HG03097 (cell line): ENCODE results near the gene SEZ6L2.
A peak's percentile ranks its signal among the peaks of the same experiment; 100 is the strongest.
"Not testable (repeated sequence)": the region's sequence is repeated elsewhere in the genome, so short reads cannot be mapped to it uniquely, and the experiment has no call there.

ENCODE experiments used
- ATAC-seq: cut with Tn5 transposase; IDR thresholded peaks from one replicate; pipeline ENCODE4 v1.9.1; 2021; ENCODE audit not compliant: unreplicated experiment, low FRiP score

The SEZ6L2 gene

DNA sequence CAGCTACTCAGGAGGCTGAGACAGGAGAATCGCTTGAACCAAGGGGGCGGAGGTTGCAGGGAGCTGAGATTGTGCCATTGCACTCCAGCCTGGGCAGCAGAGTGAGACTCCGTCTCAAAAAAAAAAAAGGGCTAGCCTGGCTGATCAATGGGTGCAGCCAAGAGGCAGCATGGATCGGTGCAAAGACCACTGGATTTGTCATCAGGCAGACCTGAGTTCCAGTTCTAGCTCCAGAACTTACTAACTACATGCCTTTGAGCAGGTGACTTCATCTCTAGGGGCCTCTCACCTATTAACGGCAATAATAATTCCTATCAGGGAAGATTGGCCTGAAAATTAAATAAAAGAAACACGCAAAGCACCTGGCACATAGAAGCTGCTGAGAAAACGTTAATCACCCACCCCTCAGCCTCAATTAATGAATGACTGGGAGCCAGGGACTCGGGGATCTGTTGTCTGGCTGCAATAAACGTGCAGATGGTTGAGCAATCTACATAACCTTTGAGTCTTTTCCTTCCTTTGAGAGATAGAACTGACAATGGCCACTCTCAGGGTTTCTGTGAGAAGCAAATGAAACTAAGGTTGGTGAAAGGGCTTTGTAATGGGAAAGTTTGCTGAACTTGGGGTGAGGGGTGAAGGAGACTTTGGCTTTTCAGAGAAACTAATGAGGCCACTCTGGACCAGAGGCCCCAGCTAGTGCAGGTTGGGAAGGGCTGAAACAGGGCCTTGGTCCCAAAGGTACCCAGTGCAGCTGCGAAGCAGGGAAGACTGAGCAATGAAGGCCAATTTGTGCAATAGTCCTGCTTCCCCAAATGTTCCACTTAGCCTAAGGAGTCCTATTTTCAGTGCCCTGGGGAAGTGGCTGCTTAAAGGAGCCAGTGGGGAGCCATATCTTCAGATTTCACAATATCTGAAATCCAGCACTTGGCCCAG is 7.6 kb downstream of the SEZ6L2 start:
- no peak for ATAC-seq

DNA sequence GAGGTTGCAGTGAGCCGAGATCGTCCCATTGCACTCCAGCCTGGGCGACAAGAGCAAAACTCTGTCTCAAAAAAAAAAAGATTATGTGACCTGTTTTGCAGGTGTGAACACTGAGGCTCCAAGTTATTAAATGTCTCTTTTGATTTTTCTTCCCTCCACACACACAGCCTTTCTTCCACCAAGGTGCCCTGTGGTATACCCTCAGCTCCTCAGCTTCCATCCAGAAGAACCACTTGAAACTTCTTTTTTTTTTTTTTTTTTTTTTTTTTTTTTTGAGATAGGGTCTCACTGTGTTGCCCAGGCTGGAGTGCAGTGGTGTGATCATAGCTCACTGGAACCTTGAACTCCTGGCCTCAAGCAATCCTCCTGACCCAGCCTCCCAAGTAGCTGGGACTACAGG is 10.0 kb downstream of the SEZ6L2 start:
- not testable (repeated sequence) for ATAC-seq

DNA sequence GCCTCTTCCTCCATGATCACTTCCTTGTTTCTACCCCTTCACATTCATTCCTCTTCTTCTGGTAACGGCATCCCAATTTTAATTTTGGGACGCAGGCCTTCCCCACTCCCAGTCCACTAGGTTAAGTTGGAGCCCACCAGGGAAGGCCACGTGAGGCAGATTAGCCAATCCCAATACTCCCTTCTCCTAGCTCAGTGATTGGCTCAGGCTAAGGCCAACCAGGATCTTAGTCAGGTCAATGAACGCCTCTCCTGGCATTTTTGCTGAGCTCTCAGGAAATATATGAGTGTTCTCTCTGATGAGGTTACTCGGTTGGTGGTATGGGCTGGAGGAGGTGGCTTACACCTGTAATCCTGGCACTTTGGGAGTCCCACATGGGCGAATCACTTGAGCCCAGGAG is 15.4 kb downstream of the SEZ6L2 start:
- ATAC-seq = no peak

DNA sequence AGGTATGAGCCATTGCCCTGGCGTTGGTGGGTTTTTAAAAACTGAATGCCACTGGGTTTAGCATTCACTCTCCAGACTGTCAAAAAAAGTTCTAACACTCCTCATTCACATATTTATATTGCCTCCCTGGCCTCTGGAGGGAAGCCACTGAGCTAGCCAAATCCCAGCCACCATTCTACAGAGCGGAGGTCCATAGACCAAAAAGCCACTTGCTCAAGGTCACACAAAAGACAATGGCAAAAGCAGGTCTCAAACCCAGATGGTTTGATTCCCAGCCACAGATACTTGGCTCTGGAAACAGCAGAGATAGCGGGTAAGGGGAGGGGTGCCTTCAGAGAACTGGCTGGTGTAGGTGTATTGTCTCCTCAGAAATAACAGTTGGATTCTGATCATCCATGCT is 18.3 kb downstream of the SEZ6L2 start:
- ATAC-seq = no peak

DNA sequence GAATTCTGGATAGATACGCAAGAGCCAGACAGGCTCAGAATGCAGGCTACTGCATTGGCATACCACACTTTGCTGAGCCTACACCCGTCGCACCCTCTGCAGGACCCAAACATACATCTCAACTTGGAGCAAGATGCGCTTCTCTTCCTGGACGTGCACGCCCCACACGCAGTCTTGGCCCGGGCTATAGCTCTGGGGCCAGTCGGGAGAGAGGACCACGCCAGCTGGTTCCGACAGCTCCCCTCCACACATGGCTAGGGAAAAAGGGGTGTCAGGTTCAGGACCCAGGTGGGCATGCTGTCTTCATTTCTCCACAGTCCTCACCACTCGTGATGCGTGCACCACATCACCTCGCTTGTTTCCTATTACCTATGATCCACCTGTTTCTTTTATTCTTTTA is 21.2 kb downstream of the SEZ6L2 start:
- ATAC-seq = no peak

DNA sequence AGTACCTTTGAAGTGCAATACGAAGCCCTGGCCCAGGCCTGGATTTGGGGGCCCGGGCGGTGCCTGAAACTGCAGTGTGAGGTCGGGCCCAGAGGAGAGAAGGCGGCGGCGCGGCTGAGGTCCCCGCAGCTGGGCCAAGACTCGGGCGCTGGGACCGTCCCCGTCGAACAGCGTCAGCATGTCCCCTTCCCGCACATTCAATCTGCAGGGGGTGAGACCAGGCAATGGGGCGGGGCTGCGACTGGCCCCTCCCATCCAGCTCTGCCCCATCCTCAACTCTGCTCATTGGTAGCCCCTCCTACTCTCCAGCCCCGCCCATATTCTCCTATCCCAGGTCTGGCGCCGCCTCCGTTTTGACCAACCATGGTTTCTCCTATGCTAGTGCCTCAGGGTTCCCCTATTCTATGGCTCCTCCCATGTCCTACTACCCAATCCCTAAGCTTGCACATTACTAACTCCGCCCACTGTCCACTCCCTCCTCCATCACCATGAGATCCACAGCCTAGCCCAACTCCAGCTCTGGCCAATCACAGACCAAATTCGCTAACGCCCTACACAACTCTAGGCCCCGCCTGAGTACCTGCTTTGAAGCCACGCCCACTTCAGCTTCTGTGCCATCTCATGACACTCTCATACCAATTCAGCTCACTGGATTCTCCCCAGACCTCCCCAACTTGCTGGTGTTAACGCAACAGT is 21.9 kb downstream of the SEZ6L2 start:
- ATAC-seq = no peak

DNA sequence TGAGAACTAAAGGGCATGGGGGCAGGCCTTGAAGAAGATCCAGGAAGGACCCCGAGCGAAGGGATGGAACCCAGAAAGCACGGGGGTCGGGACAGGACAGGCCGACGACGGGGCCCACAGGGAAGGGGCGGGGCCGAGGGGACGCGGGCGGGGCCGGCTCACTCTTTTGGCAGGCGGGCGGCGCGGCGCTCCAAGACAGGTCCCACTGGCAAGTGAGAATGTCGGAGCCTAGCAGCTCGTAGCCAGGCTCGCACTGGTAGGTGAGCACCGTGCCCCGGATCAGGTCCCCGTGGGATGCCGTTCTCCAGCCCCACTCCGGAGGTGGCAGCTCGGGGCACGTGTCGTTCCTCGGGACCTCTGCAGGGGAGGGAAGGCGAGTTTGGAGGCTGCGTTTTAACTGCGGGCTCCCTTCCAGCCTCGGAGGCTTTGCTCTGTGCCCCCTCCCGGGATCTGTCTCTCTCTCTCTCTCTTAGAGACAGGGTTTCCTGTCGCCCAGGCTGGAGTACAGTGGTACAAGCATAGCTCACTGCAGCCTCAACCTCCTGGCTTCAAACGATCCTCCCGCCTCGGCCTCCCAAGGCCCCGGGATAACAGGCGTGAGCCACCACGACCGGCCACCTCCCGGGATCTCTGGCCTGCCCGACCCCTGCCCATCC is 22.6 kb downstream of the SEZ6L2 start:
- no peak for ATAC-seq

DNA sequence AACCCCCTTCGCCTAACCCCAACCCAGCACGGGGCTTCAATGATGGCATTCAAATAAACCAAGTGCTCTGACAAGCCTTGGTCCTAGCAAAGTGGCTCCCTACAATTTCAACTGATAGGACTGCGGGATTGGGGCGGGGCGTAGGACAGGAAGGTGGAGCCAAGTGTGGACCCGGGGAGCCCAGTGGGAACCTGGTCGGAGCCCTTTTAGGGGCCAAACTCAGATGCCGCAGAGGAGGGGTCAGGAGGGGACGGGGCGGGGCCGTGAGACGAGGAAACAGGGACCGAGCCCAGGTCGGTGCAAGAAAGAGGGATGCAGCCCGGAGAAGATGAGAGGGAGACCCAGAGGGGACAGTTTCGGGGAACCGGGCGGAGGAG is 23.1 kb downstream of the SEZ6L2 start:
- no peak for ATAC-seq

DNA sequence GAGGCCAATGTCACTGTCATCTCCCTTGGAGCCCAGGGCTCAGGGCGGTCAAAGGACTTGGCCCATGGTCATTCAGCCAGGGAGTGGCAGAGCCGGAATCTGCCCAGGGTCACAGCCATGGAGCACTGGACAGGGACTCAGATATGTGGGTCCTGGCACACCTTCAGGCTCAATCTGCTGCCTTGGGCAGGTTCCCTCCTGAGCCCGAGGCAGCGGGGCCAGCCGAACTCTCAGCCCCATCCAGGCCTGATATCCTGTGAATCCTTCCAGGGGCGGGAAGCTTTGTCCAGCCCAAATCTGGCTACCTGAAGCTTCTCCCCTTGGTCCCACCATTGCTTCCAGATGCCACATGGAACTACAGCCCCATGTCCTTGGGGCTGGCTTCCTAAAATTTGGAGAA is 24.1 kb downstream of the SEZ6L2 start:
- no peak for ATAC-seq

DNA sequence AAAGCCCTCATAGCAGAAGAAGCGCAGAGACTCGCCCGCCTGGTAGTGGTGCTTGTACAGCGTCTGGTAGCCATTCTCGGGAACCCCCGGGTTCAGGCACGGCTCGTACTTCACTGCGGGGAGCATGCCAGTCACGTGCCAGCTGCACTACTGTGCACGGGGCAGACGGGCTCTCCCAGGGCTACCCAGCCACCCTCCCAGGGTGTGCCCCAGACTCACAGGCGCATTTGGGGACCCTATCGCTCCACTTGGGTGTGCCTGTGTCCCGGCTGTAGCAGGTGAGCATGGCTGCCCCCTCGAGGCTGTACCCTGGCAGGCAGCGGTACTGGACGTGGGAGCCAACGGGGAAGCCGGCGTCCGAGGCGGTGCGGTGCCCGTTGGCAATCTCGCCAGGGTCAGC is 26.0 kb downstream of the SEZ6L2 start:
- ATAC-seq = no peak

DNA sequence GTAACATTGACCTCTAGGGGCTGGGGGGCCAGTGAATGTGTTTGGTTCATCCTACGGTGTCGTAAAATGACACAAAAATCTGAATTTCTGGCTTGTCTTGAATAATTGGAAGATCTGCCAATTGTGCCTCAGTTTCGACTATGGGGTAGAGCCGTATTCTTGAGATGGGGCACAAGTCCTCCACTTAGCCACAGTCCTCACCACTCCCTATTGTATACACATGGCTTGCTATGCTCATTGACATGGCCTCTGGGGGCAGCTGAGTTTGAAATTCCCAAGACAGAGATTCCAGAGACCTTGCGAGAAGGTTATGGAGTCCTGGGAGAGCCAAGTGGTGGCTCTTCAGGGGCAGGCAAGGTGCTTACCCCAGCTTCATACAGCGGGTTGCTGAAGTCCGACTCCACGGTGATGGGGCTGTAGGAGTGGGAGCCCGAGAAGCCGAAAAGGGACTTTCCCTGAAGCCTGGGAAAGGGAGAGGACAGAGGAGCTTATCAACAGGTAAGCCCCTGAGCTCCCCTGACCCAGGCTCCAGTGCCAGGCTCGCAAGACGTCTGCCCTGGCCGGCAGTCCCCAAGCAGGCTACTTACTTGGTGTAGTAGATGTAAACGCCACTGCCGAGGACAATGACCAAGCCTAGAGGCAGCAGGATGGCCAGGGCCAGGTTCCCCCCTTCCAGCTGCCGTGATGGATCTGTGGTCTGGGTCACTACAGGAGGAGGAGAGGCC is 27.4 kb downstream of the SEZ6L2 start:
- ATAC-seq = no peak

DNA sequence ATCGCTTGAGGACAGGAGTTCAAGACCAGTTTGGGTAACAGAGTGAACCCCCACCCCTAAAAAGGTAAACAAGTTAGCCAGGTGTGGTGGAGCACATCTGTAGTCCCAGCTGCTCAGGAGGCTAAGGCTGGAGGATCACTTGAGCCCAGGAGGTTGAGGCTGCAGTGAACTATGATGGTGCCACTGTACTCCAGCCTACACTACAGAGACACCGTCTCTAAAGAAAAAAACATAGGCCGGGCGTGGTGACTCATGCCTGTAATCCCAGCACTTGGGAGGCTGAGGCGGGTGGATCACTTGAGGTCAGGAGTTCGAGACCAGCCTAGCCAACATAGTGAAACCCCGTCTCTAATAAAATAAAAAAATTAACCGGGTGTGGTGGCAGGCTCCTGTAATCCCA is 30.3 kb downstream of the SEZ6L2 start:
- not testable (repeated sequence) for ATAC-seq

DNA sequence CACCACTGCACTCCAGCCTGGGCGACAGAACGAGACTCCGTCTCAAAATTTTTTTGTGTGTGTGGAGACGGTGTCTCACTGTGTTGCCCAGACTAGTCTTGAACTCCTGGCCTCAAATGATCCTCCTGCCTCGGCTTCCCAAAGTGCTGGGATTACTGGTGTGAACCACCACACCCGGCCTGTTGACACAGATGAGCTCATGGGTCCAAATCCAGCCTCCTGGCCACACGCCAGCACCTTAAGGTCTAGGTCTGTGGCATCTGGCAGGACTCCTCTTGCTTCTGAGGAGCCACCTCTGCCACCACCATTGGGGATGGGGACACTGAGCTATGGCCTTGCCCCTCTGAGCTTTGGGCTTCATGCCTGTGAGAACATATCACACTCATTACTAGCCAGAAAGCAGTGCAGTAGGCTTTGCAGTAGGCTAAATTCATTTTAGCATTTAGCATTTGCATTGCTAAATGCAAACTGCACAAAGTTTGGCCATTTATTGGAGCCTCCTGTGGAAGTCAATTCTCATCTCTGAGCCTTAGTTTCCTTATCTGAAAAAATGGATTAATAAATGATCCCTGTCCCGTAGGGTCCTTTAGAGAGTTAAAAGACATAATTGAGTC is 30.8 kb downstream of the SEZ6L2 start:
- no peak for ATAC-seq

DNA sequence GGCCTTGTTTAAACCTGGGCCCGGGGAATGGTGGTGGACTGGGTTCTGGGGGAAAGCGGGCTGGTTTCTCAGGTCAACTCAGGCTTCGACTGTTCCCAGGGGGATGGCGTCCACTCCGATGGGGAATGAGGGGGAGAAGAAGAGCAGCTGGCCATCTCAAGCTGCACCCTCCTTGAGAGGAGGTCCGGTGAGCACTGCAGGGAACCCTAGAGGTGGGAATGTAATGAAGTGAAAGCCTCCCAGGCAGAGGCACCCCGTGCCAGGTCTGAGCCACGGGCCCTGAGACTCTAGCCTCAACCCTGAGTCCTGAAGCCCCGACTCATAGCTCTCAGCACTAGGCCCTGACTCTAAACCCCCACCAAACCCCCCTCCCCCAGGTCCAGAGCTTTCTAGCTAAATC is 35.1 kb downstream of the SEZ6L2 start:
- ATAC-seq = no peak

DNA sequence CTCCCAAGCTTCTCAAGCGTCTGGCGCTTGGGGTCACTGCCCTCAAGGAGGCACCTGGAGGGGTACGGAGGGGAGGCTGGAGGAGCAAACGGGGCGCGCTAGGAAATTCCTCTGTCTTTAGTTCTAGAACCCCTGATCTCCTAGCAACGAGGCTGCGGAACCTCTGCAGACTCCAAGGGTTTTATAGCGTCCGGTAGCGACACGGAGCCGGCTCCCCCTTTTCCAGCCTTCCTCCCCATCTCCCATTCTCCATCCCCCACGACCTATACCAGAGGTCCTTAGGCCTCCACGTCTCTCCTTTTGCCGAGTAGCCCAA is 35.7 kb downstream of the SEZ6L2 start:
- no peak for ATAC-seq

DNA sequence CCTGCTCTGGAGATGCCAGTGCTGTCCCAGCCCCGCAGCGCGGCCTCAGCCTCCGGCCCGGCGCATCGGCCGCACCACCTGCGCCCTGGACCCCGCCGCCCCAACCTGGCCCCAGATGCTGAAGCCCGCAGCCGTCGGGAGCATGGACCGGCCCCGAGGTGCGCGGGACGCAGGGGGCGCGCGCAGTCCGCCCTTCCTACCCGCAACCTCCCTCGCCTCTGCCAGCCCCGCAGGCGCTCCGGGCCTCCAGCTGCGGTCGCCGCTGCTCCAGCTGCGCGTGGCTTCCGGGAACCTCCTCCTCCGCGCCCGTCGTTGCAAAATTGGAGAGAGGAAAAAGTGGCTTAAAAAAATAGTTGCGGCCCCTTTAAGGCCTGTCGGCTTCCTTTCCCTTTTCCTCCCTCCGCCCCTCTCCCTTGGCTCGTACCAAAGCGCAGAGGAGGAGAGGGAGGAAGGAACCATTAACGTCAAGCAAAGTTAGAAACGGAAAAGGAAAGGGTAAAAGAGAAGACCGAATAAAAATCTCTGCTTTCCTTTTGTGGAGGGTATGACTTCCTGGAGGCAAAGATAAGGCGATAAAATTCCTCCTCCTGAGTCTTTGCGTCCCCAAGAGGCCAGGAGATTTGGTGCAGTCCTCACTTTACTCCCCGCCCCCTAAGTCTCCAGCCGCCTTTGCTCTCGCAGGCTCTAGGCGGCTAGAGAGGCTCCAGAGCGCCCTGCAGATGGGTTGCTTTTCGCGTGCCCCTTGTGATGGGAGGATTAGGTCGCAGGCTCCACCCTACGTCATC is 36.3 kb downstream of the SEZ6L2 start, which contains the start of gene CDIPT:
TSS of gene CDIPT (minus strand) at position 343 of the 785 bp plus-strand sequence. CDS start 369 bp downstream, outside the sequence.
- ATAC-seq = peak; percentile 94

DNA sequence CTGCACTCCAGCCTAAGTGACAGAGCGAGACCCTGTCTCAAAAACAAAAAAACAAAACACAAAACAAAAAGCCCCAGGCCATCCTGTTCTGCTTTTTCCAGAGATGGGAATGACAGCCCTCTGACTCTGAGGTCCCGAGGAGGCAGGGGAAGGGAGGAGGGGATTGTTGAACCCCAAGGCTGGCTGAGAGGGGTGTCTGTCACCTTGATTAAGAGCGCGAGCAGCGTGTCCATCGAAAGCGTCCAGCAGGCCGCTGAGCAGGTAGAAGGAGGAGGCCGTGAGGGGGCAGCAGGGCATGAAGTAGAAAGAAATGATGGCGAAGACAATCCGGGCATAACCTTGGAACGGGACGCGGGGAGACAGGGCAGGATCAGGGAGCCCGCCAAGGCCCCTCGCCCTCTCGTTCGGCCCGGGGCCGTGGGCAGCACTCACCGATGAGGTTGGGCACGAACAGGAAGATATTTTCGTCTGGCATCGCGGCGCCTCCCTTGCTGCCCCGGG is 36.9 kb downstream of the SEZ6L2 start:
- no peak for ATAC-seq

DNA sequence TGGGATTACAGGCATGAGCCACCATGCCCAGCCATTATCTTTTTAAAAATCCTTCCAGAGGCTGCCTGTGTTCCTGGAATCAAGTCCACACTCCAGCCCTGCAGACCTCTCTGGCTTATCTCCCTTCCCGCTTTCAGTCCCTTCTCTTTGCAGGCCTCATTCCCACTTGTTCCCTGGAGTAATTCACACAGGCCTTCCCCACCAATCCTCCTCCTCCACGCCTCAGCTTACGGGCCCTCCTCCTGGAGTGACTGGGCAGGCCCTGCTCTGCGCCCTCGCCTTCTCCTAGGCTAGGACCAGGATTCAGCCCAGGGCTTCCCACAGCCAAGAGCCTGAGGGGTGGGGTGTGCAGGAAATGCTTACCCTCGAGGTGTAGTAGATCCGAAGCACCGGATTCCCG is 39.1 kb downstream of the SEZ6L2 start:
- no peak for ATAC-seq

DNA sequence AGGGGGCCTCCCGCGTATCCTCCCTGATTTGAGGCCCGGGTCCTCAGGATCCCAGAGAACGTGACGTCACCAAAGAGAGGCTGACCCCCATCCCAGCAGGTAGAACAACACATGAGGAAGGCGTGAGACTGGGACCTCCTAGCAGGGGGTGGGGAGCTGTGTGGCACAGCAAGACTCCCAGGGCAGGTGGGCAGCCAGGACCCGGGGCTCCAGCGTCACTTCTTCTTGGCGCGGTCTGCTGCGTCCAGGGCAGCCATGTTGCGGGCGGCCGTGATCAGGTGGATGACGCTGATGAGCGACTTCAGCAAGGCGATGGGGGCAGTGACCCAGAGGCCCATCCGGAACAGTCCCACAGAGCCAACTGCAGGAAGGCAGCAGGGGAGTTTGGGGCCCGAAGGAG is 40.4 kb downstream of the SEZ6L2 start:
- ATAC-seq = no peak
